Stimulated activated CD8-positive, alpha-beta memory T cell treated with anti-CD3 and anti-CD28 coated beads, Interleukin-15, amount 100 ng/mL, for 1 hour (primary cell): Measurements from ENCODE around the gene TSPEAR.
"Not testable (repeated sequence)": the region's sequence is repeated elsewhere in the genome, so short reads cannot be mapped to it uniquely, and the experiment has no call there.

Source experiments
- DNase-seq: peaks from one replicate; pipeline ENCODE4 v3.0.0-alpha.2; 2020; ENCODE audit warnings: low read depth

Gene TSPEAR

GRCh38 chr21:44684077-44684476 lies 27.3 kb downstream of the TSPEAR start:
- DNase-seq, result no peak

GRCh38 chr21:44682580-44683151 lies 28.7 kb downstream of the TSPEAR start:
- DNase-seq, result no peak

GRCh38 chr21:44681861-44682579 lies 29.4 kb downstream of the TSPEAR start, which contains the start of gene KRTAP12-1:
Gene KRTAP12-1 (minus strand): TSS chr21:44682163. CDS start chr21:44682123, 40 bp downstream.
- no peak for DNase-seq

- DNase-seq, result no peak
These were observed 30.2 kb downstream of the TSPEAR start for GRCh38 chr21:44681152-44681551.

GRCh38 chr21:44677881-44678280 lies 33.5 kb downstream of the TSPEAR start:
- no peak for DNase-seq

GRCh38 chr21:44671911-44672310 lies 39.5 kb downstream of the TSPEAR start:
- no peak for DNase-seq

GRCh38 chr21:44670642-44671432 lies 40.5 kb downstream of the TSPEAR start:
- DNase-seq, result no peak

GRCh38 chr21:44667612-44668011 lies 43.8 kb downstream of the TSPEAR start:
- no peak for DNase-seq

- no peak for DNase-seq
These were observed 44.7 kb downstream of the TSPEAR start, which contains the start of gene KRTAP12-2 for GRCh38 chr21:44666401-44667320. Gene KRTAP12-2 (minus strand): TSS chr21:44666927. CDS start chr21:44666886, 41 bp downstream.

GRCh38 chr21:44664691-44665090 lies 46.7 kb downstream of the TSPEAR start:
- DNase-seq, result no peak

GRCh38 chr21:44661567-44661966 lies 49.8 kb downstream of the TSPEAR start:
- not testable (repeated sequence) for DNase-seq

GRCh38 chr21:44658913-44659595 lies 52.3 kb downstream of the TSPEAR start:
- no peak for DNase-seq

- DNase-seq, result no peak
These were observed 52.8 kb downstream of the TSPEAR start for GRCh38 chr21:44658541-44658910.

GRCh38 chr21:44657635-44658540 lies 53.5 kb downstream of the TSPEAR start, which contains the start of gene KRTAP12-3:
Gene KRTAP12-3 (plus strand): TSS chr21:44657932. CDS start chr21:44657980, 48 bp downstream.
- no peak for DNase-seq

- DNase-seq, result no peak
These were observed 54.5 kb downstream of the TSPEAR start for GRCh38 chr21:44656868-44657267.

GRCh38 chr21:44654576-44655175 lies 56.7 kb downstream of the TSPEAR start, which contains the start of gene KRTAP12-4:
Gene KRTAP12-4 (minus strand): TSS chr21:44654659. CDS start chr21:44654614, 45 bp downstream.
- DNase-seq, result no peak

GRCh38 chr21:44653656-44654575 lies 57.5 kb downstream of the TSPEAR start:
- no peak for DNase-seq

GRCh38 chr21:44653123-44653522 lies 58.2 kb downstream of the TSPEAR start:
- no peak for DNase-seq
